Endodermal cell (in vitro differentiated cells): Measurements from ENCODE around the gene RGS17. TPM values are rescaled to one million over a fixed set of nuclear protein-coding genes. Genes with fewer than 3 reads are reported as not detected.

ENCODE experiments used
- DNase-seq: peaks from one replicate; pipeline ENCODE4 v3.0.0-alpha.2; 2017
- H3K27ac ChIP-seq: 2 replicates; pipeline ENCODE4 v1.5.1; 2013; ENCODE audit warnings: mild to moderate bottlenecking, low read depth, low read length, moderate library complexity
- H3K27me3 ChIP-seq: 2 replicates; pipeline ENCODE4 v1.6.1; 2013; ENCODE audit warnings: mild to moderate bottlenecking, low read length, moderate library complexity; ENCODE audit not compliant: insufficient read depth, control insufficient read depth, poor library complexity, severe bottlenecking
- H3K36me3 ChIP-seq: 2 replicates; pipeline ENCODE4 v1.7.0; 2013; ENCODE audit warnings: mild to moderate bottlenecking, low read length, moderate library complexity; ENCODE audit not compliant: control insufficient read depth, insufficient read depth
- H3K4me1 ChIP-seq: one replicate; pipeline ENCODE4 v1.7.0; 2013; ENCODE audit warnings: low read length; ENCODE audit not compliant: control insufficient read depth, insufficient read depth
- H3K4me3 ChIP-seq: 2 replicates; pipeline ENCODE4 v1.5.1; 2013; ENCODE audit warnings: mild to moderate bottlenecking, low read length, moderate library complexity
- H3K9ac ChIP-seq: 2 replicates; pipeline ENCODE4 v1.6.1; 2013; ENCODE audit warnings: mild to moderate bottlenecking, low read length, moderate library complexity; ENCODE audit not compliant: poor library complexity, severe bottlenecking; ENCODE audit errors: extremely low read depth
- H3K9me3 ChIP-seq: 2 replicates; pipeline ENCODE4 v1.6.1; 2013; ENCODE audit warnings: mild to moderate bottlenecking, low read length, moderate library complexity; ENCODE audit not compliant: control insufficient read depth
- H3K27ac Mint-ChIP-seq: 2 replicates; pipeline ENCODE4 v1.8.0; 2020; ENCODE audit warnings: mixed read lengths
- H3K27me3 Mint-ChIP-seq: 2 replicates; pipeline ENCODE4 v1.8.0; 2021; ENCODE audit warnings: mild to moderate bottlenecking, mixed read lengths; ENCODE audit not compliant: insufficient read depth
- H3K36me3 Mint-ChIP-seq: 2 replicates; pipeline ENCODE4 v1.8.0; 2020; ENCODE audit warnings: low read depth, mixed read lengths
- H3K4me1 Mint-ChIP-seq: 2 replicates; pipeline ENCODE4 v1.8.0; 2020; ENCODE audit warnings: mixed read lengths
- H3K4me3 Mint-ChIP-seq: 2 replicates; pipeline ENCODE4 v1.8.0; 2020; ENCODE audit warnings: mild to moderate bottlenecking, moderate library complexity, mixed read lengths
- H3K9me3 Mint-ChIP-seq: 2 replicates; pipeline ENCODE4 v1.8.0; 2020; ENCODE audit warnings: mild to moderate bottlenecking, mixed read lengths
- CTCF ChIP-seq: fragments of 200-600 bp; sonication (generic); conservative IDR thresholded peaks from 2 replicates; pipeline ENCODE4 v1.5.0; 2021; ENCODE audit warnings: antibody characterized with exemption, mild to moderate bottlenecking
- WGBS, 2 experiments: methylation state at CpG; one replicate each; pipeline versions ENCODE4 v1.1.5 to v1.1.7; 2013; ENCODE audit warnings: missing lambda C conversion rate in 2 of 2, mixed read lengths in 1 of 2; ENCODE audit not compliant: insufficient coverage in 1 of 2, insufficient read length in 1 of 2; 5-methylcytosine and 5-hydroxymethylcytosine counted together
- total RNA-seq, 2 donors: library from RNA; stranded (reverse); fragmentation: NEBNext Ultra II Directional in 1 of 2; extraction: Animal tissue kit (Norgen Biotek cat#: 25700) in 1 of 2; gene quantifications; 2 replicates in 1 of 2; 3 replicates in 1 of 2; pipeline ENCODE4 v1.2.1, GENCODE V29; 2021

The RGS17 gene
- total RNA-seq, 2 donors from 2014 or later, result 1.7 to 3.2 TPM

GRCh38 chr6:153108315-153108714, 22.8 kb downstream of the RGS17 start:
- peak; percentile 65 for TF ChIP-seq CTCF
- Mint-ChIP-seq H3K4me1 (no peaks in the 10 kb centered on the region), H3K36me3 (peaks cover 5% of the 10 kb centered on the region), H3K27me3 (no peaks in the 10 kb centered on the region), H3K9me3 (peaks cover 18% of the 10 kb centered on the region), H3K4me3 (no peak overlapping the region), H3K27ac (no peak overlapping the region)
- peaks cover 6% of the 10 kb centered on the region for H3K9me3 ChIP-seq
- no peaks in the 10 kb centered on the region for H3K27me3 ChIP-seq
- DNase-seq, result no peak
- no peak overlapping the region for H3K9ac ChIP-seq
- no peaks in the 10 kb centered on the region for H3K36me3 ChIP-seq
- no peak overlapping the region for H3K27ac ChIP-seq
- H3K4me3 ChIP-seq, result no peak overlapping the region
- H3K4me1 ChIP-seq, result no peaks in the 10 kb centered on the region

GRCh38 chr6:153106021-153106420, 25.1 kb downstream of the RGS17 start:
- no peak overlapping the region for H3K27ac ChIP-seq
- H3K27me3 Mint-ChIP-seq, result no peaks in the 10 kb centered on the region
- no peak overlapping the region for H3K4me3 Mint-ChIP-seq
- H3K27ac Mint-ChIP-seq, result no peak overlapping the region
- no peaks in the 10 kb centered on the region for H3K9me3 ChIP-seq
- H3K27me3 ChIP-seq, result no peaks in the 10 kb centered on the region
- no peaks in the 10 kb centered on the region for H3K4me1 ChIP-seq
- H3K9me3 Mint-ChIP-seq, result peaks cover 3% of the 10 kb centered on the region
- no peaks in the 10 kb centered on the region for H3K4me1 Mint-ChIP-seq
- no peak overlapping the region for H3K4me3 ChIP-seq
- no peaks in the 10 kb centered on the region for H3K36me3 Mint-ChIP-seq
- no peaks in the 10 kb centered on the region for H3K36me3 ChIP-seq
- TF ChIP-seq CTCF, result no peak
- 82 to 83% methylated on average over 5 of the region's 5 CpGs for WGBS, 2 experiments
- DNase-seq, result no peak
- H3K9ac ChIP-seq, result no peak overlapping the region

GRCh38 chr6:153104220-153104619, 26.9 kb downstream of the RGS17 start:
- Mint-ChIP-seq H3K4me3 (no peak overlapping the region), H3K36me3 (no peaks in the 10 kb centered on the region), H3K9me3 (no peaks in the 10 kb centered on the region), H3K27me3 (no peaks in the 10 kb centered on the region), H3K4me1 (no peaks in the 10 kb centered on the region), H3K27ac (no peak overlapping the region)
- 88 to 93% methylated on average over 3 to 4 of the region's 4 CpGs for WGBS, 2 experiments
- Histone ChIP-seq H3K9ac (no peak overlapping the region), H3K4me1 (no peaks in the 10 kb centered on the region), H3K9me3 (no peaks in the 10 kb centered on the region), H3K4me3 (no peak overlapping the region), H3K36me3 (no peaks in the 10 kb centered on the region), H3K27ac (no peak overlapping the region), H3K27me3 (no peaks in the 10 kb centered on the region)
- TF ChIP-seq CTCF, result no peak
- no peak for DNase-seq
